Measurements from ENCODE around the gene ANKRD13D.

DNA sequence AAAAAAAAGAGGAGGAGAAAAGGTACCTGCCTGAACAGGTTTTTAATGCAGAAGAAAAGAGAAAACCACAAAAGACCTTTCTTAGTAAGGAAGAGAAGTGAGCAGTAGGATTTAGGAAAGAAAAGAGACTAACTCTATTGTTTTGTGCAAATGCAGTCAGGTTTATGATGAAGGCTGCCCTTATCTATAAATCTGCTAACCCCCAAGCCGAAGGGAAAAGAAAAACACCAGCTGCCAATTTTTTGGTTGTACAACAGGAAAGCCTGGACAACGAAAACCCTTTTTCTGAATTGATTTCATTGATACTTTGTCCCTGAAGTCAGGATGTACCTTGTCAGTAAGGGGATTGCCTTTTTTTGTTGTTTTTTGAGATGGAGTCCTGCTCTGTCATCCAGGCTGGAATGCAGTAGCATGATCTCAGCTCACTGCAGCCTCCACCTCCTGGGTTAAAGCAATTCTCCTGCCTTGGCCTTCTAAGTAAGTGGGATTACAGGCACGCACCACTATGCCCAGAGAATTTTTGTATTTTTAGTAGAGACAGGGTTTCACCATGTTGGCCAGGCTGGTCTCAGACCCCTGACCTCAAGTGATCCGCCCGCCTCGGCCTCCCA lies 43.1 kb downstream of the ANKRD13D start:
- TF ChIP-seq POLR2A (IDR thresholded peaks at IDR 0.05) (no peak), POLR2AphosphoS5 (IDR thresholded peaks at IDR 0.05) (no peak), EP300 (IDR thresholded peaks at IDR 0.05; ENCODE audit: low read depth) (no peak)
- TF ChIP-seq, protein P1, sequence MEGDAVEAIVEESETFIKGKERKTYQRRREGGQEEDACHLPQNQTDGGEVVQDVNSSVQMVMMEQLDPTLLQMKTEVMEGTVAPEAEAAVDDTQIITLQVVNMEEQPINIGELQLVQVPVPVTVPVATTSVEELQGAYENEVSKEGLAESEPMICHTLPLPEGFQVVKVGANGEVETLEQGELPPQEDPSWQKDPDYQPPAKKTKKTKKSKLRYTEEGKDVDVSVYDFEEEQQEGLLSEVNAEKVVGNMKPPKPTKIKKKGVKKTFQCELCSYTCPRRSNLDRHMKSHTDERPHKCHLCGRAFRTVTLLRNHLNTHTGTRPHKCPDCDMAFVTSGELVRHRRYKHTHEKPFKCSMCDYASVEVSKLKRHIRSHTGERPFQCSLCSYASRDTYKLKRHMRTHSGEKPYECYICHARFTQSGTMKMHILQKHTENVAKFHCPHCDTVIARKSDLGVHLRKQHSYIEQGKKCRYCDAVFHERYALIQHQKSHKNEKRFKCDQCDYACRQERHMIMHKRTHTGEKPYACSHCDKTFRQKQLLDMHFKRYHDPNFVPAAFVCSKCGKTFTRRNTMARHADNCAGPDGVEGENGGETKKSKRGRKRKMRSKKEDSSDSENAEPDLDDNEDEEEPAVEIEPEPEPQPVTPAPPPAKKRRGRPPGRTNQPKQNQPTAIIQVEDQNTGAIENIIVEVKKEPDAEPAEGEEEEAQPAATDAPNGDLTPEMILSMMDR (IDR thresholded peaks at IDR 0.05), result no peak

All from transverse colon (tissue), 4 donors.